ENCODE results near the gene TTC5. TPM values are rescaled to one million over a fixed set of nuclear protein-coding genes. Genes with fewer than 3 reads are reported as not detected.
"Not testable (repeated sequence)": the region's sequence is repeated elsewhere in the genome, so short reads cannot be mapped to it uniquely, and the experiment has no call there.

Gene TTC5
- total RNA-seq, 1 donor from 2014 or later: 32.7 TPM

- ATAC-seq (ENCODE audit: low read depth) (no peak), DNase-seq (no peak)
- ChIA-PET CTCF (no interaction called here), POLR2A (interaction anchor here (1.6 kb wide), 1 partner anchor 9 kb away, joined by 3 read pairs; no protein-coding TSS in a partner anchor)
- no peaks in the 10 kb centered on the region for H3K9me3 Mint-ChIP-seq
- H3K27ac Mint-ChIP-seq: peak overlapping the region; percentile 50
- H3K36me3 Mint-ChIP-seq (ENCODE audit: low read depth): peaks cover 84% of the 10 kb centered on the region
- no peaks in the 10 kb centered on the region for H3K27me3 Mint-ChIP-seq
- H3K4me3 Mint-ChIP-seq: no peak overlapping the region
- H3K4me1 Mint-ChIP-seq: peaks cover 26% of the 10 kb centered on the region
- TF ChIP-seq CTCF (IDR thresholded peaks at IDR 0.05): no peak
- intact Hi-C loops (cut with micrococcal nuclease): loop anchor here (1.0 kb wide), 1 partner anchor 73 kb away; no protein-coding TSS in a partner anchor
Measured at GRCh38 chr14:20294636-20295035, 11.1 kb downstream of the TTC5 start.

GRCh38 chr14:20281998-20282397 is 23.8 kb downstream of the TTC5 start:
- H3K9me3 Mint-ChIP-seq; CTCF ChIA-PET; POLR2A ChIA-PET; intact Hi-C loops (cut with micrococcal nuclease); H3K27ac Mint-ChIP-seq; ATAC-seq (ENCODE audit: low read depth); DNase-seq; H3K4me3 Mint-ChIP-seq; H3K27me3 Mint-ChIP-seq: not testable (repeated sequence)
- Mint-ChIP-seq H3K4me1 (peaks cover 16% of the 10 kb centered on the region), H3K36me3 (ENCODE audit: low read depth) (peaks cover 72% of the 10 kb centered on the region)

GRCh38 chr14:20280265-20280664 is 25.5 kb downstream of the TTC5 start:
- CTCF ChIA-PET; intact Hi-C loops (cut with micrococcal nuclease); H3K4me3 Mint-ChIP-seq; H3K27me3 Mint-ChIP-seq; DNase-seq; POLR2A ChIA-PET; ATAC-seq (ENCODE audit: low read depth); H3K27ac Mint-ChIP-seq; H3K9me3 Mint-ChIP-seq: not testable (repeated sequence)
- Mint-ChIP-seq H3K4me1 (peaks cover 16% of the 10 kb centered on the region), H3K36me3 (ENCODE audit: low read depth) (peaks cover 57% of the 10 kb centered on the region)

GRCh38 chr14:20278414-20278813 is 27.3 kb downstream of the TTC5 start:
- H3K27ac Mint-ChIP-seq: no peak overlapping the region
- peaks cover 10% of the 10 kb centered on the region for H3K9me3 Mint-ChIP-seq
- peaks cover 61% of the 10 kb centered on the region for H3K36me3 Mint-ChIP-seq (ENCODE audit: low read depth)
- ATAC-seq (ENCODE audit: low read depth): no peak
- no peak overlapping the region for H3K4me3 Mint-ChIP-seq
- no peak for TF ChIP-seq CTCF (IDR thresholded peaks at IDR 0.05)
- intact Hi-C loops (cut with micrococcal nuclease): no loop called here
- no peaks in the 10 kb centered on the region for H3K27me3 Mint-ChIP-seq
- ChIA-PET CTCF (no interaction called here), POLR2A (no interaction called here)
- H3K4me1 Mint-ChIP-seq: peaks cover 16% of the 10 kb centered on the region
- no peak for DNase-seq

- H3K9me3 Mint-ChIP-seq: peaks cover 19% of the 10 kb centered on the region
- CTCF ChIA-PET: no interaction called here
- intact Hi-C loops (cut with micrococcal nuclease): no loop called here
- DNase-seq (no peak), ATAC-seq (ENCODE audit: low read depth) (no peak)
- H3K4me1 Mint-ChIP-seq: peaks cover 16% of the 10 kb centered on the region
- no peaks in the 10 kb centered on the region for H3K27me3 Mint-ChIP-seq
- no peak for TF ChIP-seq CTCF (IDR thresholded peaks at IDR 0.05)
- H3K36me3 Mint-ChIP-seq (ENCODE audit: low read depth): peaks cover 56% of the 10 kb centered on the region
- H3K27ac Mint-ChIP-seq: no peak overlapping the region
- no peak overlapping the region for H3K4me3 Mint-ChIP-seq
- POLR2A ChIA-PET: no interaction called here
Measured at GRCh38 chr14:20277409-20277808, 28.3 kb downstream of the TTC5 start.

- intact Hi-C loops (cut with micrococcal nuclease): no loop called here
- ATAC-seq (ENCODE audit: low read depth) (no peak), DNase-seq (no peak)
- H3K4me1 Mint-ChIP-seq: no peaks in the 10 kb centered on the region
- ChIA-PET POLR2A (no interaction called here), CTCF (no interaction called here)
- H3K27me3 Mint-ChIP-seq: no peaks in the 10 kb centered on the region
- H3K4me3 Mint-ChIP-seq: no peak overlapping the region
- peaks cover 40% of the 10 kb centered on the region for H3K36me3 Mint-ChIP-seq (ENCODE audit: low read depth)
- no peak for TF ChIP-seq CTCF (IDR thresholded peaks at IDR 0.05)
- H3K9me3 Mint-ChIP-seq: peaks cover 30% of the 10 kb centered on the region
- H3K27ac Mint-ChIP-seq: no peak overlapping the region
Measured at GRCh38 chr14:20274062-20274461, 31.7 kb downstream of the TTC5 start.

- H3K36me3 Mint-ChIP-seq (ENCODE audit: low read depth); H3K9me3 Mint-ChIP-seq; CTCF ChIA-PET; H3K4me1 Mint-ChIP-seq; H3K27ac Mint-ChIP-seq; DNase-seq; H3K27me3 Mint-ChIP-seq; intact Hi-C loops (cut with micrococcal nuclease); ATAC-seq (ENCODE audit: low read depth); POLR2A ChIA-PET; H3K4me3 Mint-ChIP-seq: not testable (repeated sequence)
Measured at GRCh38 chr14:20264361-20264760, 41.4 kb downstream of the TTC5 start.
